Fibroblast of skin of abdomen (primary cell): ENCODE results near the gene SLC16A13.
A peak's percentile ranks its signal among the peaks of the same experiment; 100 is the strongest.

Experiments
- DNase-seq: peaks from one replicate; pipeline ENCODE4 v3.0.0-alpha.2; 2013

SLC16A13 gene

DNA sequence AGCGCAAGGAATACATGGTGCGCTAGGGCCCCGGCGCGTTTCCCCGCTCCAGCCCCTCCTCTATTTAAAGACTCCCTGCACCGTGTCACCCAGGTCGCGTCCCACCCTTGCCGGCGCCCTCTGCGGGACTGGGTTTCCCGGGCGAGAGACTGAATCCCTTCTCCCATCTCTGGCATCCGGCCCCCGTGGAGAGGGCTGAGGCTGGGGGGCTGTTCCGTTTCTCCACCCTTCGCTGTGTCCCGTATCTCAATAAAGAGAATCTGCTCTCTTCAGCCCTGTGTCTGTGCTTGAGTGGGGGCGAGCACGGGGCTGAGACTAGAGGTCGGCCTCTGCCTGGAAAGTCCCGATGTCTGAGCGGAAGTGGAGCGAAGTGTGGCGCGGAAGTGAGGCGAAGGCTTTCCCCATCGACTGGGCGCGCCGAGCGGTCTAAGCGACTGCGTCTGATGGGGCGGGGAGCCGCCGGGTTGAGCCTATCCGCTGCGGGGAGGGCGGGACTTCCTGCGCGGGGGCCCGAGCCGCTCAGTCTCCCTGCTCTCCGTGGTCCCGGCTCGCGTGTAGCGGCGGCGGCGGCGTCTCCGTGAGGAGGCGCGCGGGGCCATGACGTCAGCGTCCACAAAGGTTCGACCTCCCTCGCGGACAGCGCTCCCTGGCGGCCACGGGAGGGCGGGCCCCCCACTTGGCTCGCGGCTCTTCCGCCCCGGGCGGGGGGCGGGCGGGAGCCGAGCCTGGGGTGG lies 21.4 kb upstream of the SLC16A13 start:
- peak; percentile 98 for DNase-seq

DNA sequence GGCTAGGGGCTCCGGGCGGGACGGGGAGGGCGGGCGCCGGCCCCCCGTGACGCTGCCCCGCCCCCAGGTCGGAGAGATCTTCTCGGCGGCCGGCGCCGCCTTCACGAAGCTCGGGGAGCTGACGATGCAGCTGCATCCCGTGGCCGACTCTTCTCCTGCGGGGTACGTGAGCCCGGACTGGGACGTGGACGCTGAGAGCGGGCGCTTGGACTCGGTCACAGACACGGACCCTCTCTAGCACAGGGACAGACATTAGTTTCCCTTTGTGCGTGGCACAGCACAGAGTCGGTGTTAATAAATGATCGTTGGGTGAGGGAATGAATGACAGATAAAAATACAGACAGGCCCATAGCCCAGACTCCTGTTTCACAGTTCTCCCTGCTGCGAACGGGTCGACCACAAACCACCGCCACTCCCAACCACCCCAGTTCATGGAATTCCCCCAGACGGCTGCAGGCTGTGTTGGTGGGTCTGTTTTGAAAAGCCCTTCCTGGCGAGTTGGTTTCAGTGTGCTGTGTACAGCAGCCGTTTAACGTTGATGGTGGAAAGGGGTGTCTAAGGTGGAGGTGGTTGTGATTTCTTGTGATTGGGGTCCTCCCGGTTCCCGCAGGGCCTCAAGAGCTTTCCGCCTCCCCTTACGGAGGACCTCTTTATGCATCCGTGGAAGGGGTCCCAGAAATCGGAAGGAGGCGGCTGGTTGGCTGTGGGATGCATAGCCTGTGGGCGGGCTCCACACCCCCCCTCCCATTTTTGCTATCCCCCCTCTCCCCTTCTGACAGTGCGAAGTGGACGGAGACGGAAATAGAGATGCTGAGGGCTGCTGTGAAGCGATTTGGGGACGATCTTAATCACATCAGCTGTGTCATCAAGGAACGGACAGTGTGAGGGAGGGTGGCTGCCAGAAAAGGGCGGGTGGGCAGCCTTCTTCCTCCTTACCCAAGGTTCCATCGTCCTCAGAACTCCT lies 20.5 kb upstream of the SLC16A13 start:
- DNase-seq = peak; percentile 65

GRCh38 chr17:7016418-7016817 lies 19.4 kb upstream of the SLC16A13 start:
- DNase-seq = no peak

DNA sequence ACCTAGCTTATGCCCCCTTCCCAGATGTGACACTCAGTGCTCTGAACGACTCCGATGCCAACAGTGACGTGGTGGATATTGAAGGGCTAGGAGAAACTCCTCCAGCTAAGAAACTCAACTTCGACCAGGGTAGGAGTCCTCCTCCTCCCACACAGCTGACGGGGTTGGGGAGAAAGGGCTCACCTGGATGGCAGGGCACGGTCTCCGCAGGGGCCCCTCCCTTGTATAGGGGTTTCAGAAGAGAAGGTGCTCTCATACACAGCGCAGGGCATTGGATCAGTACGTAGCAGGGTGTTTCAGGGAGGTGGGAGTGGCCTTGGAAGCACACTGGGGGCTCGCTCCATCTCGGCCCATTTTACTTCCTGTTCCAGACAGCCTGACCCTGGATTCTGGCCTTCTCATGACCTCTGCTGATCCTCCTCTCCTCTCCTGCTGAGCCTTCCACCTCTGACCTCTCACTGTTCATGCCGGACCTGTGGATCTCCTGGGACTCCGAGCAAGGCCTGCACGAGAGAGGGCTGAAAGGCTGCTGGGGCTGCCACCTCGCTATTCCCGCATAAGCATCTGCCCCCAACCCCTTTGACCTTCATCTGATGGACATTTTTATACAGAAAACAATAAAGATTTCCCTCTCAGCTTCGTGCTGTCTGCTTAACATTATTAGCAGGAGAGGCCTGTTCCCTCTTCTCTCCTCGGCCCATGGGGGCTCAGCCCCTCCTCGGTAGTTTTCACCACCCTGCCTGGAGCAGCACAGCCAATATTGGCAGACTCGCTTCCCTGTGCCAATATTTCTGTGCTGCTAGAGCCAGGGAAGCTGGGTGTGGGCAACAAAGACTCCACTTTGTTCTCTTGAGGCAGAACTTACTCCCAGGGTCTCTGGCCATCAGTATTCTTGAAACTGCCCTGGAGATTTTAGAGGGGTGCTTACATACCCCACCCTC lies 18.7 kb upstream of the SLC16A13 start:
- DNase-seq = no peak

GRCh38 chr17:7017827-7018200 lies 18.0 kb upstream of the SLC16A13 start:
- no peak for DNase-seq

GRCh38 chr17:7018331-7018964 lies 17.4 kb upstream of the SLC16A13 start:
- no peak for DNase-seq

- no peak for DNase-seq
Observed at GRCh38 chr17:7019367-7019766, 16.4 kb upstream of the SLC16A13 start.

DNA sequence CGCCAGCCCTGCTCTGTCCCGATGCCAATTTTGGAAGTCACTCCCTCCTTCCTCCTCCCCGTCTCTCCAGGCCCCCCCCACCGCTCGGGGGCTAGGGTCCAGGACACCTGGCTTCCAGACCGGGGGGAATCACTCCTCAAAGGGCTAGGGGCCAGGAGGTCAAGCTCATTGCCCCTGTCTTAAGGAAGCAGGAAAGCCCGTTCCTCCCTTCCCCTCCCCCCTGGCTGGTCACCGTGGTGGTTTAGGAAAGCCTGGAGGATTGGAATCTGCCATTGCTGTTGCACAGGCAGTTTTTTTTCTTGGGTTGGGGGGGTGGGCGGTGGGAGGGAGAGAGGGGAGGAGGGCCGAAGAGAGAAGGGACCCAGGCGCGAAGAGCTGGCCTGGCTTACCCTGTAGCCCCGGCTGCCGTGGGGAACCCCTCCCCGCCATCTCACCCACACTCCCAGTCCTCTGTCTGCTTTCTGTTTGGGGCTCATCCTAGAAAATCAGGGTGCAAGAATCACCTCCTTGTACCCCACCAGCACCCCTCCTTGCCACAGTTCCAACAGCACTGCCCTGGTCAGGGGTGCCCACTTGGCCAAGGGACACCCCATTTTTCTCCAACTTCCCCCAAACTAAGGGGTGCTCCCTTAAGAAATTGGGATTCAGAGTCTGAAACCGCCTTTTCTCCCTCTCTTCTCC lies 15.8 kb upstream of the SLC16A13 start:
- DNase-seq = peak; percentile 73

DNA sequence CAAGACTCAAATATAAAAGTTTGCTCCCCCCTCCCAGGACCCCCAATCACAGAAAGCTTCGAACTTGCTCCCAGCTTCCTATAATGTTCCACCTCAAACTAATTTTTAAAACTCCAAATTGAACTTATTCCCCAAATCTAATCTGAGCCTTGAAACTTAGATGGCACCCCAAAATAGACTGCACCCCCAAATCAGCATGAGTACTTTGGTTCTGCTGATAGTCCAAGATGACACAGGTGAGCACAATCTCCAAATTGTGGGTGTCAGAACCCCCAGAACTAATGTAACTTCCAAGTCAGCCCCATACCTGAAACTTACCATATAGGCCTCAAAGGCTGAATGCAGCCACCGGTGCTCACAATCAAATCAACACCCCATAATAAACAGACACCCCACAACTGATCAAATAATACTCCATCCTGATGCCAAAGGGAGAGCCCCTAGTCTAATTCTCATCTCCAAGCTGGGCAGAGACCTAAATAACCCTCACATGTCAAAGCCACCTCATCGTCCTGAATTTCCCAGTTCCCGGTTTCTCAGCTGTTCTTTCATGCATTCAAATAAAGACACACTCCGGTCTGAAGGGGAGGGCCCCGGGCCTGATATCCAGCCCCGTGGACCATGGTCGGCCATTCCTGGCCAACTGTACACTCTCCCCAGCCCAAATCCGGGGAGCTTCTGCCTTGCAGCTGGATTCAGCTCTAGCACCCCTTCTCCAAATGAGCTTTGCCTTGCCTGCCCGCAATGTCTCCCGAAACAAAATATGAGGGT lies 14.7 kb upstream of the SLC16A13 start:
- DNase-seq = no peak

GRCh38 chr17:7021993-7022778 lies 13.6 kb upstream of the SLC16A13 start:
- peak; percentile 57 for DNase-seq

- DNase-seq = no peak
Observed at GRCh38 chr17:7022781-7023571, 12.8 kb upstream of the SLC16A13 start, which contains the start of gene BCL6B. TSS of gene BCL6B (plus strand) at chr17:7023050. CDS start at chr17:7023672, 622 bp downstream.

- peak; percentile 75 for DNase-seq
Observed at GRCh38 chr17:7023576-7024401, 12.0 kb upstream of the SLC16A13 start.

GRCh38 chr17:7024402-7024785 lies 11.4 kb upstream of the SLC16A13 start:
- no peak for DNase-seq

GRCh38 chr17:7025245-7025644 lies 10.6 kb upstream of the SLC16A13 start:
- no peak for DNase-seq

- no peak for DNase-seq
Observed at GRCh38 chr17:7026471-7027115, 9.2 kb upstream of the SLC16A13 start.

DNA sequence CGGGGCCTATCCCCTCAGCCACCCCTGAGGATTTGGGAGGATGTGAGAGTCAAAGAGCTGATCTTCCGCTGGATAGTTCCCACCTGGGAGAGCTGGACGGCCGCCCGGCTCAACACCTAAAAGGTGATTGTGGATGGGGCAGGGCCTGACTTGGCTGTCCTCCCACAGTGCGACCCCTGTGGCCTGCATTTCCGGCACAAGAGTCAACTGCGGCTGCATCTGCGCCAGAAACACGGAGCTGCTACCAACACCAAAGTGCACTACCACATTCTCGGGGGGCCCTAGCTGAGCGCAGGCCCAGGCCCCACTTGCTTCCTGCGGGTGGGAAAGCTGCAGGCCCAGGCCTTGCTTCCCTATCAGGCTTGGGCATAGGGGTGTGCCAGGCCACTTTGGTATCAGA lies 8.5 kb upstream of the SLC16A13 start:
- no peak for DNase-seq

GRCh38 chr17:7029096-7029495 lies 6.7 kb upstream of the SLC16A13 start:
- no peak for DNase-seq
